Non-pigmented ciliary epithelial cell (primary cell): ENCODE measurements around the gene CACNA1D.
"Not testable (repeated sequence)": the region's sequence is repeated elsewhere in the genome, so short reads cannot be mapped to it uniquely, and the experiment has no call there.

Source experiments
- DNase-seq: peaks from one replicate; pipeline ENCODE4 v3.0.0-alpha.2; 2010; ENCODE audit warnings: low read depth

CACNA1D gene

GRCh38 chr3:53616971-53617892, 122.8 kb downstream of the CACNA1D start:
- DNase-seq = no peak

- DNase-seq = no peak
These were observed 123.6 kb downstream of the CACNA1D start for GRCh38 chr3:53617893-53618523.

GRCh38 chr3:53618524-53618906, 124.1 kb downstream of the CACNA1D start:
- no peak for DNase-seq

GRCh38 chr3:53618936-53619335, 124.5 kb downstream of the CACNA1D start:
- DNase-seq = no peak

- no peak for DNase-seq
These were observed 129.8 kb downstream of the CACNA1D start for GRCh38 chr3:53624061-53624857.

DNA sequence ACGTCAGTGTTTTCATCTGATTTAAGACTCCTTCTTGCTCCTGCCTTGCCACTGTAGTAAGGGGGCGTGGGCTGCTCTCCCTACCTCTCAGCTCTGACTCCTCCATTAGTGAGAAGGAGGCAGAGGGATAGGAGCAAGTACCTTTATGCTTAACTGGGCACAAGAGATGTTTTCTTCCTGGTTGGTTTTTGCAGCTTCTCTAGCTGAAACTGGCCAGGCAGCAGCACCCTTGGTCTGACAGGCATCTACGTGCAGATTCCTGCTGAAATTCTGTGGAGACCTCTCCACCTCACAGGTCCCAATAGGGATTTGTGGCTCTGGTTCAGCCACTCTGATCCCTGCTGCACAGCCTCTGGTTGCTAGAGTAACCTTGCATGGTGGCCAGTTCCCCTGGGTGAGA, 132.5 kb downstream of the CACNA1D start:
- no peak for DNase-seq

DNA sequence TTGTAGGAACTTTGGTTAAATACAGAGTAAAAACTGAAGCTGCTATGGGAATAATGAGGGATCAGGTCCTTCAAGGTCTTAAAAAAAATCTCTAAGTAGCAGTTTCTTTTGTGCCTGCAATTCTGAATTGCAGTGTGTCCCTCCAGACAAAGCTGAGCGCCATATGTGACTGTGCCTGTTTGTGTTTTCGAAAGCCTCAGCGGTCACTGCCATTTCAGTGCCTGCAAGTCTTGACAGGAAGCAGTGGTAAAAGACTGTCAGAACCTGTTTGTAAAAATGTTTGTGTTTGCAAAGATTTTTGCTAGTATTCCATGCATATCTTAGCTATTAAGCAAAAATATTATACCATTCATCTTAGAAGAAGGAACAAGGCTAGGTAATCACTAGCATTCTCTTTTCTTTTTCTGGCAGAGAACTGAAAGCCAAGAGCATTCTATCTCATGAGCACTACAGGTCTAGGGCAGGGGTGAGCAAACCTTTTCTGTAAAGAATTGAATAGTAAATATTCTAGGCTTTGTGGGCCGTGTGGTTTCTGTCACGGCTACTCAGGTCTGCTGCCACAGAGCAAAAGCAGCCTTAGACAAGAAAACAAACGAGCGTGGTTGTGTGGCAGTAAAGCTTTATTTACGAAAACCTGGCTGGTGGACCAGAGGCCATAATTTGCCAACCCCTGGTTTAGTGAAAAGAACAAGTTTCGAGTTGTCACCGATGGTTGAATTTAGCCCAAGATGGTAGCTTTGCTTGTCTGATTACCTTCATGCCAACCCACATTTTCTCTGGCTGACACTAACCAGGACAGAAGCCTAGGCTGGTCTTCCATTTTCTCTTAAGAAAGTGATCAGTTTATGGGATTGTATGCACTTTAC, 134.4 kb downstream of the CACNA1D start:
- DNase-seq = no peak

DNA sequence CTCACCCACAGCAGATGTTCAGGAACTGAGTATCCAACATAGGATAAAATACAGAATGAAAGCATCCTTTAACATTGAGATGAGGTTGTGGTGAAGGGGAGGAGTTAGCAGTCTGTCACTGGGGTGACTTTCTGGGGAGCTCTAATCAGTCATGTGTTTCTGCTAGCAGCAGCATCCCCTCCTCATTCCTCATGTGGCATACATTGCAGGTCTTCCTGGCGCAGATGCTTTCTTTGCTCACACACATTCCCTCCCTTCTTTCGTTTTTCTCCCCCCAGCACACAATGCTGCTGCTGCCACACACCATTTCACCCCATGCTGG, 135.0 kb downstream of the CACNA1D start:
- no peak for DNase-seq

DNA sequence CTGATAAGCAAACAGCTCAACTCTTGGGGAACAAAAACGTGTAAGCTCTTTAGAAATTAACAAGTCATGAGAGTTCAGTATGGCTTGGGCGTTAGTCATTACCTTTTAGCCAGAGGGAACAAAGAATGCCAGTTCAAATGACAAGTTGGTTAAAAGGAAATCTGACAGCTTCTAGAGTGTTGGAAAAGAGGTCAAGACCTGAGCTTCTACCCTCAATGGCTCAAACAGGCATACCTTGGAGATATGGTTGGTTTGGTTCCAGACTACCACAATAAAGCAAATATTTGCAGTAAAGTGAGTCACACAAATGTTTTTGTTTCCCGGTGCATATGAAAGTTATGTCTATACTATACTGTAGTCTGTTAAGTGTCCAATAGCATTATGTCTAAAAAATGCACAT, 136.1 kb downstream of the CACNA1D start:
- no peak for DNase-seq

- no peak for DNase-seq
These were observed 138.9 kb downstream of the CACNA1D start for GRCh38 chr3:53633197-53633787.

DNA sequence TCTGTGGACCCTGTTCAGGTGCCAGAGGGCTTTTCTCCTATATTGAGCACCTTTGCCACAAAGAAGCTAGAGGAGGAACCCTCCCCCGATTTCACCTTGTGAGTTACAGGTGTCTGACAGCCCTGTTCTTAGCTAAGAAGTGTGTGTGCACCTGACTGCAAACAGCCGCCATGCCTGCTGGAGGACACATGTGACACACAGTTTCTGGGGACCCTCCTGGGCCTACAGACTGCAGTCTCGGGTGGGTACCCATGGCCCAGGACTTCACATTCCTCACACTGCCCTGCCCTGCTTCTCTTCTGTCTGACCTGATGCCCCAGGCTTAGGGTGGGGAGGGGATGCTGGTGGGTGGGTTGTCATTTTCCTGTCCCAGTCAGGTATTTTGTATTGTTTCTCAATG, 140.6 kb downstream of the CACNA1D start:
- no peak for DNase-seq

- not testable (repeated sequence) for DNase-seq
These were observed 144.4 kb downstream of the CACNA1D start for GRCh38 chr3:53638806-53639205.

- no peak for DNase-seq
These were observed 147.0 kb downstream of the CACNA1D start for GRCh38 chr3:53641397-53641796.

- DNase-seq = no peak
These were observed 147.8 kb downstream of the CACNA1D start for GRCh38 chr3:53642211-53642610.

- no peak for DNase-seq
These were observed 149.3 kb downstream of the CACNA1D start for GRCh38 chr3:53643757-53644156.

DNA sequence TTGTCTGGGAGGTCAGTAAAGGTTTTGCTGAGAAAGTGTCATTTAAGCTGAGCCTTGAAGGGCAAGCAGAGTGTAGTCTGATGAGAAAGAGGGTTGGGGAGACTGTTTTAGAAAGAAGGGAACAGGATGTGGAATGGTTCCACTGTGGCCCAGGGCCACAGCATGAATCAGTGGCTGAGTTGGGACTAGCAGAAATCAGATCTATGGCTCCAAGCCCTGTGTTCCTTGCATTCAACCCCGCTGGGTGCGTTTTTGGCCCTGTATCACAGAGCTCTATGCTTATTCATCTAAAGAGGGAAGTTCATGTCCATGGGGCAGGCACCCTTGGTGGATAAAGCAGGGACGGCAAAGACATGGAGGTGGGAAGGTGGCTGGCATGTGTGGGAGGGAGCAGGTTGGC, 151.3 kb downstream of the CACNA1D start:
- DNase-seq = no peak

DNA sequence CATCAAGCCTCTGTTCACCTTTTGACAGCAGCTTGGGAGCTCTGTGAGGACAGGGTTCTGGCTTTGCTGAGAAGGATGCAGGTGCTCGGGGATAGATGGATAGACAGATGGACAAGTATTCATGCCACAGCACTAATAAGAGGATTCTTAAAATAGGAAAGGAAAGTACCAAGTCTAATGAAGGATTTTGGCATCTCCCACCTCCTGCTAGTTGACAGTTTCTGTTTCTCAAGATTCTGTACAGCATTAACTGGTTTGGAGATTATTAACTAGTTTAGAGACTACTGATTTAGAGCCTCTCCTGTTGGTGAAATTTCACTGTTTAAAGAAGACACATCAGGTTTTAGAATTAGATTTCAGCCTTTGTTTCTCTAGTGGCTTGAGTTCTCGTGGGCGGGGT, 152.3 kb downstream of the CACNA1D start:
- no peak for DNase-seq

DNA sequence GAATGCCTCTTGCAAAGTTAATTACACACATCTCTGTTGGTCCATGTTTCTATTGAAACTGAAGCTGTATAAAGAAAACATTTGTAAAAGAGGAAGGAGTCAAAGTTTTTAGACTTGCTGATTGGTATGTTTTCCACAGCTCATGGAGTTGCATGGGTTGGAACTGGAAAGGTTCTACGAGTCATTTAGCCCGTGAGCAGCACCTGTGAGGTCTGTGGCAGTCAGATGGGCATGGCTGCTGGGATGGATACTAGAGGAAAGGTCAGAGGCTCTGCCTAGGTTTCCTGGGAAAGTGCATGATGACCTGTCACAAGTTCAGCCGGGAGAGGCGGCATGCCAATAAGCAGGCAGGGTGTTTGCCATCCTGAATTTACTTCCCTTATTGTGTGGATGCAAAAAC, 155.4 kb downstream of the CACNA1D start:
- no peak for DNase-seq

DNA sequence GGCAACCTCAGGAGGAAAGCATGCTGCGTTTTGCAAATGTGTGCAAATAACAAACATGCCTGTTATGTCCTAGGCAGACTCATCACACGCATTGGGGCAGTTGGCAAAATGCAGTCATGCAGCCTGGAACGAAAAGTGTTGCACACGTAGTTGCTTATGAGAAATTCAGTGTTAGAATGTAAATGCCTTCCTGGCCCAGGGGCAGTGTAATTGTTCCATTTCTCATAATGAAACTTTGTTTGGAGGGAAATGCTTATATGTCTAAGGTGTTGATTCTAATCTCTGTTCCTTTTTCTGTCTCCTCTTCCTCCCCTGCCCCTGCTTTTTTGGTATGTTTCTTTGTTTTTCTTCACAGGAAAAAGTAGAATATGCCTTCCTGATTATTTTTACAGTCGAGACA, 156.0 kb downstream of the CACNA1D start:
- DNase-seq = no peak

DNA sequence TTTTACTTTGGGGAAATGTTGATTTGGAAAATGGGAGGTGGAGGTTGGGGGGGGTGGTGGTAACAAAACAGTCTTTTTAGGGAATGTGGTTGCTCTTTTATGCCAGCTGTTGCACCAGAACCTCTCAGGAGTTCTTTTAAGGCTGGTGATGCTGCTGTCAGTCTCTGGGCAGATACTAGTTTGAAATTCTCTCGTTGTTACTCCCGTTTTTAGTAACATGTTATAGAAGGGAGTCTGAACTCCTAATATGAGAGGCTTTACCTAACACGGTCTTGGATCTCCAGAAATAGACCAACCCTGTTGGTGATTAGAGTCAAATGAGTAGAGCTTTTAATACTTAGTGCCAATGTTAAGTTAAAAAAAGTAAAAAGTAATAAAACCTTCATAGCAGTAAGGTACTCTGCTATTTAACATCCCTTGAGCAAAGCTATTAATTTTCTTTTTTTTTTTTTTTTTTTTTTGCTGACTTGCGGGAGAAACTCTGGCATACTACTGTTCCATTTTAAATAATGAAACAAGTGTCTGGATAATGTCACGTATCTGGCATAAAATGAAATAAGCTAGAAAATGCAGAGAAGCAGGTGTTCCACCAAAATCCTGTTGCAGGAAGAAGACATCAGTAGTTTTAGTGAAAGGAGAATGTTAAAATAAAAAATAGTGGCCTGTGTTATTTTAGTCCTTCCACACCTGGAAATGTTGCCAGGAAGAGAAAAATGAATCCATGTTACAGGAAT, 156.7 kb downstream of the CACNA1D start:
- DNase-seq = no peak

- DNase-seq = no peak
These were observed 157.5 kb downstream of the CACNA1D start for GRCh38 chr3:53651927-53652326.
